ENCODE results near the gene CNNM1.

The CNNM1 gene

GRCh38 chr10:99292159-99292558, 37.0 kb upstream of the CNNM1 start:
- no peak for TF ChIP-seq CTCF (conservative IDR thresholded peaks at IDR 0.05; ENCODE audit: low read depth, low read length)
- Histone ChIP-seq H3K4me2 (no peak overlapping the region), H3K4me3 (IDR thresholded peaks at IDR 0.05; ENCODE audit: insufficient read depth, low read depth, low read length) (no peak overlapping the region)

GRCh38 chr10:99296605-99297004, 32.6 kb upstream of the CNNM1 start:
- H3K27me3 ChIP-seq (ENCODE audit: insufficient read depth, low read depth) = no peaks in the 10 kb centered on the region
- no peak overlapping the region for H2AFZ ChIP-seq (ENCODE audit: low read depth)
- H3K79me2 ChIP-seq (ENCODE audit: insufficient read depth, low read depth) = no peaks in the 10 kb centered on the region
- no peak overlapping the region for H3K4me3 ChIP-seq (IDR thresholded peaks at IDR 0.05; ENCODE audit: insufficient read depth, low read depth, low read length)
- no peak overlapping the region for H3K9ac ChIP-seq
- no peak overlapping the region for H3K27ac ChIP-seq
- H3K4me1 ChIP-seq (ENCODE audit: low read depth, poor library complexity, severe bottlenecking) = no peaks in the 10 kb centered on the region
- TF ChIP-seq CTCF (conservative IDR thresholded peaks at IDR 0.05; ENCODE audit: low read depth, low read length) = no peak
- H4K20me1 ChIP-seq (ENCODE audit: insufficient read depth) = no peaks in the 10 kb centered on the region
- no peak overlapping the region for H3K4me2 ChIP-seq
- no peaks in the 10 kb centered on the region for H3K36me3 ChIP-seq (ENCODE audit: insufficient read depth)

More at GRCh38 chr10:99292159-99292558, 37.0 kb upstream of the CNNM1 start:
- Histone ChIP-seq H3K36me3 (ENCODE audit: insufficient read depth) (no peaks in the 10 kb centered on the region), H3K79me2 (ENCODE audit: insufficient read depth, low read depth) (no peaks in the 10 kb centered on the region), H3K9ac (no peak overlapping the region), H4K20me1 (ENCODE audit: insufficient read depth) (no peaks in the 10 kb centered on the region), H3K4me1 (ENCODE audit: low read depth, poor library complexity, severe bottlenecking) (no peaks in the 10 kb centered on the region), H3K27me3 (ENCODE audit: insufficient read depth, low read depth) (no peaks in the 10 kb centered on the region), H2AFZ (ENCODE audit: low read depth) (no peak overlapping the region), H3K27ac (no peak overlapping the region)

GRCh38 chr10:99297033-99297432, 32.1 kb upstream of the CNNM1 start:
- no peaks in the 10 kb centered on the region for H3K27me3 ChIP-seq (ENCODE audit: insufficient read depth, low read depth)
- no peak overlapping the region for H3K4me3 ChIP-seq (IDR thresholded peaks at IDR 0.05; ENCODE audit: insufficient read depth, low read depth, low read length)
- H3K36me3 ChIP-seq (ENCODE audit: insufficient read depth) = no peaks in the 10 kb centered on the region
- H3K27ac ChIP-seq = no peak overlapping the region
- H3K9ac ChIP-seq = no peak overlapping the region
- H2AFZ ChIP-seq (ENCODE audit: low read depth) = no peak overlapping the region
- H3K4me1 ChIP-seq (ENCODE audit: low read depth, poor library complexity, severe bottlenecking) = no peaks in the 10 kb centered on the region
- H3K79me2 ChIP-seq (ENCODE audit: insufficient read depth, low read depth) = no peaks in the 10 kb centered on the region
- no peak for TF ChIP-seq CTCF (conservative IDR thresholded peaks at IDR 0.05; ENCODE audit: low read depth, low read length)
- no peaks in the 10 kb centered on the region for H4K20me1 ChIP-seq (ENCODE audit: insufficient read depth)
- no peak overlapping the region for H3K4me2 ChIP-seq

- Histone ChIP-seq H3K4me2 (no peak overlapping the region), H3K27me3 (ENCODE audit: insufficient read depth, low read depth) (no peaks in the 10 kb centered on the region), H3K79me2 (ENCODE audit: insufficient read depth, low read depth) (no peaks in the 10 kb centered on the region), H3K4me3 (IDR thresholded peaks at IDR 0.05; ENCODE audit: insufficient read depth, low read depth, low read length) (no peak overlapping the region), H2AFZ (ENCODE audit: low read depth) (no peak overlapping the region), H3K36me3 (ENCODE audit: insufficient read depth) (no peaks in the 10 kb centered on the region), H3K9ac (no peak overlapping the region), H4K20me1 (ENCODE audit: insufficient read depth) (no peaks in the 10 kb centered on the region), H3K27ac (no peak overlapping the region), H3K4me1 (ENCODE audit: low read depth, poor library complexity, severe bottlenecking) (no peaks in the 10 kb centered on the region)
- no peak for TF ChIP-seq CTCF (conservative IDR thresholded peaks at IDR 0.05; ENCODE audit: low read depth, low read length)
These were observed 25.0 kb upstream of the CNNM1 start for GRCh38 chr10:99303899-99304861.
